ENCODE results near the gene FAHD2A. TPM values are rescaled to one million over a fixed set of nuclear protein-coding genes. Genes with fewer than 3 reads are reported as not detected.
A peak's percentile ranks its signal among the peaks of the same experiment; 100 is the strongest.
"Not testable (repeated sequence)": the region's sequence is repeated elsewhere in the genome, so short reads cannot be mapped to it uniquely, and the experiment has no call there.

The FAHD2A gene
- total RNA-seq, 1 donor from 2014 or later: 42.0 TPM

- H3K36me3 ChIP-seq; H3K4me1 ChIP-seq; H3K4me3 ChIP-seq; H3K9me3 ChIP-seq; H3K27ac ChIP-seq; intact Hi-C loops (cut with DNase I); H3K27me3 ChIP-seq: not testable (repeated sequence)
- TF ChIP-seq CTCF (IDR thresholded peaks at IDR 0.05): peak; percentile 66 to 89 (median 84)
- DNase-seq (ENCODE audit: extremely low spot score in 2 of 2): peak in 1 of 2 donors; percentile 88
Measured at GRCh38 chr2:95414015-95414594, 11.6 kb downstream of the FAHD2A start.

GRCh38 chr2:95415138-95415537 lies 12.6 kb downstream of the FAHD2A start:
- H3K4me3 ChIP-seq; H3K4me1 ChIP-seq; H3K27me3 ChIP-seq; intact Hi-C loops (cut with DNase I); H3K27ac ChIP-seq; DNase-seq (ENCODE audit: extremely low spot score in 2 of 2); H3K36me3 ChIP-seq; H3K9me3 ChIP-seq: not testable (repeated sequence)

DNA sequence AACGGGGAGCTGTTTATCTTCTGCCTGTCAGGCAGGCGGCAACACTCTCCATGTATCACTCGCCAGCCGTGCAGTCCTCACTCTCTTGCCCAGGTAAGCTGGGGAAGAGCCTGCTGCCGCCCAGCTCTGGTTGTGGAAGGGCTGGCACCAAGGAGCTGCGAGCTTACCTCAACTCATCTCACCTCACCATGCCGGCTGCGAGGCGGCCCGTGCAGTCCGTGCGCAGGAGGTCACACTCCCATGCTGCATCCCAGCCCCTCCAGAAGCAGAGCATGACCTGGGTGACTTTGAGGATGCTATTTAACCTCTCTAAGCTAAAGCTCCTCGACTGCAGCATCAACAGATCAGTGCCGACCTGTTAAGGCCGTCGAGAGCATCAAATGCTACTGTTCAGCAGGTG lies 13.1 kb downstream of the FAHD2A start:
- H3K27me3 ChIP-seq; H3K36me3 ChIP-seq; H3K27ac ChIP-seq; intact Hi-C loops (cut with DNase I); H3K4me3 ChIP-seq; DNase-seq (ENCODE audit: extremely low spot score in 2 of 2); H3K9me3 ChIP-seq; H3K4me1 ChIP-seq: not testable (repeated sequence)

GRCh38 chr2:95427196-95427867 lies 24.8 kb downstream of the FAHD2A start:
- H3K36me3 ChIP-seq; H3K4me3 ChIP-seq; DNase-seq (ENCODE audit: extremely low spot score in 2 of 2); H3K4me1 ChIP-seq; H3K27ac ChIP-seq; H3K9me3 ChIP-seq; intact Hi-C loops (cut with DNase I); H3K27me3 ChIP-seq: not testable (repeated sequence)

DNA sequence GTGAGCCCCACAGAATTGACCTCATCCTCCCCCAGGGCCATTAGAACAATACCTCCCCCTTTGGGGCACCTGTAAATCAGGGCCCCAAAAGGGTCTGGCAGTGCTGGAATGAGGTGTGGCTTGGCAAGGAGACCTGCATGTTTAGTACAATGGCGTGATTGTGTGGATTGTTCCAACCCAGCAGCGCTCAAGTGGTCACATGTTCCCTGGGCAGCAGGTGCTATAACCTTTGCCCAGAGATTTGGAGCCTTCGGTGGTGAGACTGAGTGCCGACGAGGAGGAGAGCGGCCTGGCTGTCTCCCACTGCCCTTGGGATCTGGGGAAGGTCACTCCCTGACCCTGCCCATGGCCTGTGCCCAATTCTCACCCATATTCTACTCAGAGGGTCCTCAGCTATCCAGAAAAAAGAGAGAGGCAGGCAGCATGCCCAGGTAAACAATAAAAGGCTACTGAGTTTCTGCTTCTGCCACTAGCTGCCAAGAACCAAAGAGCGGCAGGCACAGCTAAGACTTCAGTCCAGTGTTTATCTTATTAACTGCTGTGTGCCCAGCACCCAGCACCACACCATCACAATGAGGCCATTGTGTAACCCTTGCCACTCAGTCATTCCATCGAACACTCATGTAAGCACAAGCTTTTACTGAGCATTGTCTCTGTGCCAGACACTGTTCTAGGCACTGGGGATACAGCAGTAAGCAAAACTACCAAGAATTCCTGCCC lies 27.4 kb downstream of the FAHD2A start:
- H3K4me3 ChIP-seq; H3K36me3 ChIP-seq; H3K9me3 ChIP-seq; H3K27ac ChIP-seq; intact Hi-C loops (cut with DNase I); H3K27me3 ChIP-seq; DNase-seq (ENCODE audit: extremely low spot score in 2 of 2); H3K4me1 ChIP-seq: not testable (repeated sequence)

GRCh38 chr2:95433373-95433772 lies 30.9 kb downstream of the FAHD2A start:
- H3K4me3 ChIP-seq; H3K4me1 ChIP-seq; H3K27me3 ChIP-seq; H3K9me3 ChIP-seq; intact Hi-C loops (cut with DNase I); H3K27ac ChIP-seq; DNase-seq (ENCODE audit: extremely low spot score in 2 of 2); H3K36me3 ChIP-seq: not testable (repeated sequence)

DNA sequence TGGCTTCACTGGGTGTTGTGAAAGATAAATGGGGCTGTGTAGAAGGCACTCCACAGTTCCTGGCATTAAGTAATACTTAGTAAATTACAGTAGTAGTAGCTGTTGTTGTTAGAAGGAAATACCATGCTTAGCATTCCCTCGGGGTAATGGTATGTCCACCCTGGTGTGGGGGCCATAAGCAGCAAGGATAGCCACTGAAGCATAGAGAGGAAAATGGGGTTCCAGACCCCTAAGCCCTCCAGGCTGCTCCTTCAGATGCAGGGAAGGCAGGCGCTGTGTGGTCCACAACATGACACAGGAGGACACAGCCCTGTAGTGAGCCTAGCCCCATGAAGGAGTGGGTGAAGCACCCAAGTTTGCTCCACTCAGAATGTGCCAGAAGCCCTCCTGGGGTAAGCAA lies 31.5 kb downstream of the FAHD2A start:
- H3K27ac ChIP-seq; intact Hi-C loops (cut with DNase I); H3K9me3 ChIP-seq; H3K4me1 ChIP-seq; H3K27me3 ChIP-seq; DNase-seq (ENCODE audit: extremely low spot score in 2 of 2); H3K36me3 ChIP-seq; H3K4me3 ChIP-seq: not testable (repeated sequence)

- H3K4me3 ChIP-seq; H3K27me3 ChIP-seq; intact Hi-C loops (cut with DNase I); H3K4me1 ChIP-seq; H3K27ac ChIP-seq; H3K36me3 ChIP-seq; DNase-seq (ENCODE audit: extremely low spot score in 2 of 2); H3K9me3 ChIP-seq: not testable (repeated sequence)
Measured at GRCh38 chr2:95434507-95435076, 32.1 kb downstream of the FAHD2A start.

DNA sequence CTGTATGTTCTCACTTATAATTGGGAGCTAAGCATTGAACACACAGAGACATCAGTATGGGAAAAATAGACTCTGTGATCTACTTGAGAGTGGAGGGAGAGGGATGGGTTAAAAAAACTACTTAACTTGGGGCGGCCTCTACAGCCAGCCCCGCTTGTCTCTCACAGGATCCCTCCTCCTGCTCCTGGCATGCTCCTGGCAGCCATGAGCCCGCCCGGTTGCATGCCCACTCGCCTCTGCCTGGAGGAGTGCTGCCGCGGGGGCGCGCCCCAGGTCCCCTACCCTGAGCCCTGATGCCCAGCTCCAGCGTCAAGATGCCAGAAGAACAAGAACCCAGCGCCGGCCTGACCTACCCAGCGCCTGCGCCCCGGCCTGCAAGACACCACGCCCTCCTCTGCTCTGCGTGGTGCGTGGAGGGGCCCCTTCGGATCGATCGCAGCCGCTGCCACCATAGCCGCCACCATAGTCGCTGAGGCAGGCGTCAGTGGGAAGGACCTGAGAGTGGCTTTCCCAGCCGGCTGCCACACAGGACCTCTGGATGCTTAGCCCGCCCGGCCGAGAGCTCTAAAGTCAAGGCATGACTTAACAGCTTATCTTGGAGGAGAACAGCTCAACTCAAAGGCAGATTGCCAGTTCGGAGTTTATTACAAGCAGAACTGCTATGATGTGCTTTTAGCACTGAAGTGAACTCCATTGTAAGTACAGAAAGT lies 32.8 kb downstream of the FAHD2A start:
- H3K36me3 ChIP-seq; H3K27me3 ChIP-seq; H3K27ac ChIP-seq; DNase-seq (ENCODE audit: extremely low spot score in 2 of 2); intact Hi-C loops (cut with DNase I); H3K9me3 ChIP-seq; H3K4me1 ChIP-seq; H3K4me3 ChIP-seq: not testable (repeated sequence)

GRCh38 chr2:95435872-95436209 lies 33.3 kb downstream of the FAHD2A start:
- H3K9me3 ChIP-seq; intact Hi-C loops (cut with DNase I); H3K27ac ChIP-seq; H3K4me3 ChIP-seq; DNase-seq (ENCODE audit: extremely low spot score in 2 of 2); H3K36me3 ChIP-seq; H3K4me1 ChIP-seq; H3K27me3 ChIP-seq: not testable (repeated sequence)

GRCh38 chr2:95442474-95443099 lies 40.1 kb downstream of the FAHD2A start:
- intact Hi-C loops (cut with DNase I); DNase-seq (ENCODE audit: extremely low spot score in 2 of 2); H3K4me1 ChIP-seq: not testable (repeated sequence)

GRCh38 chr2:95445317-95445716 lies 42.8 kb downstream of the FAHD2A start:
- H3K36me3 ChIP-seq; H3K4me1 ChIP-seq; H3K27me3 ChIP-seq; H3K9me3 ChIP-seq; intact Hi-C loops (cut with DNase I); DNase-seq (ENCODE audit: extremely low spot score in 2 of 2); H3K27ac ChIP-seq; H3K4me3 ChIP-seq: not testable (repeated sequence)

More at GRCh38 chr2:95442474-95443099, 40.1 kb downstream of the FAHD2A start:
- not testable (repeated sequence) for H3K9me3 ChIP-seq, H3K27ac ChIP-seq, H3K27me3 ChIP-seq, H3K4me3 ChIP-seq, H3K36me3 ChIP-seq

All from vagina (tissue), 2 donors.